Measurements from ENCODE around the gene MT3. TPM values are rescaled to one million over a fixed set of nuclear protein-coding genes. Genes with fewer than 3 reads are reported as not detected.
A peak's percentile ranks its signal among the peaks of the same experiment; 100 is the strongest.

MT3 gene
- total and polyA plus RNA-seq, 2 experiments from 2014 or later = not detected

GRCh38 chr16:56576585-56577299 is 12.6 kb upstream of the MT3 start:
- Histone ChIP-seq H2AFZ (no peak overlapping the region), H3K36me3 (ENCODE audit: insufficient read depth) (no peaks in the 10 kb centered on the region), H3K4me2 (no peak overlapping the region), H3F3A (replicated peaks; ENCODE audit: low read depth) (no peaks in the 10 kb centered on the region), H3K27ac (ENCODE audit: low read depth) (no peak overlapping the region), H3K79me2 (replicated peaks; ENCODE audit: insufficient read depth) (no peaks in the 10 kb centered on the region), H3K4me1 (ENCODE audit: insufficient read depth) (no peaks in the 10 kb centered on the region), H3K4me3 (no peak overlapping the region), H3K9me2 (ENCODE audit: insufficient read depth) (no peaks in the 10 kb centered on the region), H4K20me1 (replicated peaks; ENCODE audit: insufficient read depth) (no peaks in the 10 kb centered on the region), H3K27me3 (ENCODE audit: insufficient read depth) (no peaks in the 10 kb centered on the region)
- H3K27ac Mint-ChIP-seq = no peak overlapping the region
- TF ChIP-seq EZH2phosphoT487 (IDR thresholded peaks at IDR 0.05; ENCODE audit: unreplicated experiment) (no peak), STAT1 (IDR thresholded peaks at IDR 0.05; ENCODE audit: unreplicated experiment) (no peak), NANOG (IDR thresholded peaks at IDR 0.05; ENCODE audit: borderline replicate concordance) (no peak), ZNF331 (CRISPR knock-in tag; IDR thresholded peaks at IDR 0.05; ENCODE audit: low read depth) (no peak), EZH2 (IDR thresholded peaks at IDR 0.05; ENCODE audit: low read depth, unreplicated experiment) (no peak), CREB1 (CRISPR knock-in tag; IDR thresholded peaks at IDR 0.05; ENCODE audit: low read depth) (no peak), POLR2AphosphoS5 (IDR thresholded peaks at IDR 0.05; ENCODE audit: low read depth) (no peak)
- TF ChIP-seq, protein P1, sequence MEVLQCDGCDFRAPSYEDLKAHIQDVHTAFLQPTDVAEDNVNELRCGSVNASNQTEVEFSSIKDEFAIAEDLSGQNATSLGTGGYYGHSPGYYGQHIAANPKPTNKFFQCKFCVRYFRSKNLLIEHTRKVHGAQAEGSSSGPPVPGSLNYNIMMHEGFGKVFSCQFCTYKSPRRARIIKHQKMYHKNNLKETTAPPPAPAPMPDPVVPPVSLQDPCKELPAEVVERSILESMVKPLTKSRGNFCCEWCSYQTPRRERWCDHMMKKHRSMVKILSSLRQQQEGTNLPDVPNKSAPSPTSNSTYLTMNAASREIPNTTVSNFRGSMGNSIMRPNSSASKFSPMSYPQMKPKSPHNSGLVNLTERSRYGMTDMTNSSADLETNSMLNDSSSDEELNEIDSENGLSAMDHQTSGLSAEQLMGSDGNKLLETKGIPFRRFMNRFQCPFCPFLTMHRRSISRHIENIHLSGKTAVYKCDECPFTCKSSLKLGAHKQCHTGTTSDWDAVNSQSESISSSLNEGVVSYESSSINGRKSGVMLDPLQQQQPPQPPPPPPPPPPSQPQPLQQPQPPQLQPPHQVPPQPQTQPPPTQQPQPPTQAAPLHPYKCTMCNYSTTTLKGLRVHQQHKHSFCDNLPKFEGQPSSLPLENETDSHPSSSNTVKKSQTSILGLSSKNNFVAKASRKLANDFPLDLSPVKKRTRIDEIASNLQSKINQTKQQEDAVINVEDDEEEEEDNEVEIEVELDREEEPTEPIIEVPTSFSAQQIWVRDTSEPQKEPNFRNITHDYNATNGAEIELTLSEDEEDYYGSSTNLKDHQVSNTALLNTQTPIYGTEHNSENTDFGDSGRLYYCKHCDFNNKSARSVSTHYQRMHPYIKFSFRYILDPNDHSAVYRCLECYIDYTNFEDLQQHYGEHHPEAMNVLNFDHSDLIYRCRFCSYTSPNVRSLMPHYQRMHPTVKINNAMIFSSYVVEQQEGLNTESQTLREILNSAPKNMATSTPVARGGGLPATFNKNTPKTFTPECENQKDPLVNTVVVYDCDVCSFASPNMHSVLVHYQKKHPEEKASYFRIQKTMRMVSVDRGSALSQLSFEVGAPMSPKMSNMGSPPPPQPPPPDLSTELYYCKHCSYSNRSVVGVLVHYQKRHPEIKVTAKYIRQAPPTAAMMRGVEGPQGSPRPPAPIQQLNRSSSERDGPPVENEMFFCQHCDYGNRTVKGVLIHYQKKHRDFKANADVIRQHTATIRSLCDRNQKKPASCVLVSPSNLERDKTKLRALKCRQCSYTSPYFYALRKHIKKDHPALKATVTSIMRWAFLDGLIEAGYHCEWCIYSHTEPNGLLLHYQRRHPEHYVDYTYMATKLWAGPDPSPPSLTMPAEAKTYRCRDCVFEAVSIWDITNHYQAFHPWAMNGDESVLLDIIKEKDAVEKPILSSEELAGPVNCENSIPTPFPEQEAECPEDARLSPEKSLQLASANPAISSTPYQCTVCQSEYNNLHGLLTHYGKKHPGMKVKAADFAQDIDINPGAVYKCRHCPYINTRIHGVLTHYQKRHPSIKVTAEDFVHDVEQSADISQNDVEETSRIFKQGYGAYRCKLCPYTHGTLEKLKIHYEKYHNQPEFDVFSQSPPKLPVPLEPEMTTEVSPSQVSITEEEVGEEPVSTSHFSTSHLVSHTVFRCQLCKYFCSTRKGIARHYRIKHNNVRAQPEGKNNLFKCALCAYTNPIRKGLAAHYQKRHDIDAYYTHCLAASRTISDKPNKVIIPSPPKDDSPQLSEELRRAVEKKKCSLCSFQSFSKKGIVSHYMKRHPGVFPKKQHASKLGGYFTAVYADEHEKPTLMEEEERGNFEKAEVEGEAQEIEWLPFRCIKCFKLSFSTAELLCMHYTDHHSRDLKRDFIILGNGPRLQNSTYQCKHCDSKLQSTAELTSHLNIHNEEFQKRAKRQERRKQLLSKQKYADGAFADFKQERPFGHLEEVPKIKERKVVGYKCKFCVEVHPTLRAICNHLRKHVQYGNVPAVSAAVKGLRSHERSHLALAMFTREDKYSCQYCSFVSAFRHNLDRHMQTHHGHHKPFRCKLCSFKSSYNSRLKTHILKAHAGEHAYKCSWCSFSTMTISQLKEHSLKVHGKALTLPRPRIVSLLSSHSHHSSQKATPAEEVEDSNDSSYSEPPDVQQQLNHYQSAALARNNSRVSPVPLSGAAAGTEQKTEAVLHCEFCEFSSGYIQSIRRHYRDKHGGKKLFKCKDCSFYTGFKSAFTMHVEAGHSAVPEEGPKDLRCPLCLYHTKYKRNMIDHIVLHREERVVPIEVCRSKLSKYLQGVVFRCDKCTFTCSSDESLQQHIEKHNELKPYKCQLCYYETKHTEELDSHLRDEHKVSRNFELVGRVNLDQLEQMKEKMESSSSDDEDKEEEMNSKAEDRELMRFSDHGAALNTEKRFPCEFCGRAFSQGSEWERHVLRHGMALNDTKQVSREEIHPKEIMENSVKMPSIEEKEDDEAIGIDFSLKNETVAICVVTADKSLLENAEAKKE (CRISPR knock-in tag; IDR thresholded peaks at IDR 0.05) = no peak
- TF ChIP-seq, protein P2, sequence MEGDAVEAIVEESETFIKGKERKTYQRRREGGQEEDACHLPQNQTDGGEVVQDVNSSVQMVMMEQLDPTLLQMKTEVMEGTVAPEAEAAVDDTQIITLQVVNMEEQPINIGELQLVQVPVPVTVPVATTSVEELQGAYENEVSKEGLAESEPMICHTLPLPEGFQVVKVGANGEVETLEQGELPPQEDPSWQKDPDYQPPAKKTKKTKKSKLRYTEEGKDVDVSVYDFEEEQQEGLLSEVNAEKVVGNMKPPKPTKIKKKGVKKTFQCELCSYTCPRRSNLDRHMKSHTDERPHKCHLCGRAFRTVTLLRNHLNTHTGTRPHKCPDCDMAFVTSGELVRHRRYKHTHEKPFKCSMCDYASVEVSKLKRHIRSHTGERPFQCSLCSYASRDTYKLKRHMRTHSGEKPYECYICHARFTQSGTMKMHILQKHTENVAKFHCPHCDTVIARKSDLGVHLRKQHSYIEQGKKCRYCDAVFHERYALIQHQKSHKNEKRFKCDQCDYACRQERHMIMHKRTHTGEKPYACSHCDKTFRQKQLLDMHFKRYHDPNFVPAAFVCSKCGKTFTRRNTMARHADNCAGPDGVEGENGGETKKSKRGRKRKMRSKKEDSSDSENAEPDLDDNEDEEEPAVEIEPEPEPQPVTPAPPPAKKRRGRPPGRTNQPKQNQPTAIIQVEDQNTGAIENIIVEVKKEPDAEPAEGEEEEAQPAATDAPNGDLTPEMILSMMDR (conservative IDR thresholded peaks at IDR 0.05; ENCODE audit: low read depth in 2 of 2) = peak; percentile 94 to 98
- H3K9me3 Mint-ChIP-seq = peaks cover 4% of the 10 kb centered on the region; the same call in 2 of the 3 replicates
- H3K36me3 Mint-ChIP-seq (ENCODE audit: low read depth) = peaks cover 2% of the 10 kb centered on the region; the same call in 2 of the 3 replicates
- peaks cover 9% of the 10 kb centered on the region for H3K27me3 Mint-ChIP-seq (ENCODE audit: insufficient read depth, low read depth, poor library complexity)
- H3K4me1 Mint-ChIP-seq = no peaks in the 10 kb centered on the region; the same call in 2 of the 3 replicates
- DNase-seq (ENCODE audit: low spot score) = peak; percentile 92
- no peak overlapping the region for H3K4me3 Mint-ChIP-seq
- ATAC-seq = peak; percentile 100

Data from GM23338 (cell line).